Measurements from ENCODE around the gene ANAPC2. TPM values are rescaled to one million over a fixed set of nuclear protein-coding genes. Genes with fewer than 3 reads are reported as not detected.

The ANAPC2 gene
- total RNA-seq, 2 experiments from 2014 or later = 34.8 to 90.4 TPM

DNA sequence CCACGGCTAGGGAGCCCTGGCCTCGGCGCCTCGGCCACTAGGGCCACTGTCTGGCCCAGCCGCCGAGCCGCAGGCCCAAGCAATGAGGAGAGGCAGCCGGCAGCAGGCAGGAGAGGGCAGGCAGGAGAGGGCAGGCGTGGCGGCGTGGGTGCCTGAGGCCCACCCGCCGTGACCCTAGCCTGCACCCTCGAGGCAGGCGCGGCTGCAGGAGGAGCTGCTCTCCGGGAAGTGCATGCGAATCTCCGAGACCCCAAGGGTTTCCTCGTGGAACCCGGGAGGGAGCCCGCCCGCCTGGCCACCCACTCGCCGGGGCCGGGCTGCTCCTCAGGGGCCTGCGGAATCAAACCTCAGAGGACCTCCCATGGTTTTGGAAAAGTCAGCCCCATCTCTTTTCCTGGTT, 40.1 kb downstream of the ANAPC2 start:
- CTCF ChIA-PET (ENCODE audit: unreplicated experiment) = interaction anchor here (0.6 kb wide), 1 partner anchor 19 kb away, joined by 5 read pairs; no protein-coding TSS in a partner anchor
- Histone ChIP-seq H3K4me2 (ENCODE audit: low read length) (no peak overlapping the region), H2AFZ (ENCODE audit: low read length) (no peak overlapping the region), H4K20me1 (ENCODE audit: insufficient read depth, low read length) (no peaks in the 10 kb centered on the region), H3K36me3 (ENCODE audit: insufficient read depth, low read length) (no peaks in the 10 kb centered on the region), H3K9me3 (ENCODE audit: low read length) (no peaks in the 10 kb centered on the region), H3K9me2 (ENCODE audit: insufficient read depth, low read length) (no peaks in the 10 kb centered on the region), H3K4me1 (ENCODE audit: insufficient read depth, low read length, poor library complexity, severe bottlenecking) (peaks cover 17% of the 10 kb centered on the region), H3K27ac (ENCODE audit: low read depth, low read length, poor library complexity, severe bottlenecking) (no peak overlapping the region), H3K79me2 (ENCODE audit: insufficient read depth, low read depth, low read length) (no peaks in the 10 kb centered on the region), H3K4me3 (ENCODE audit: low read depth, low read length, poor library complexity, severe bottlenecking) (no peak overlapping the region)
- intact Hi-C loops (cut with micrococcal nuclease; ENCODE audit: unreplicated experiment) = no loop called here
- POLR2A ChIA-PET = no interaction called here
- no TSS peak for BruUV-seq (replicated peaks)
- TF ChIP-seq, protein P1, sequence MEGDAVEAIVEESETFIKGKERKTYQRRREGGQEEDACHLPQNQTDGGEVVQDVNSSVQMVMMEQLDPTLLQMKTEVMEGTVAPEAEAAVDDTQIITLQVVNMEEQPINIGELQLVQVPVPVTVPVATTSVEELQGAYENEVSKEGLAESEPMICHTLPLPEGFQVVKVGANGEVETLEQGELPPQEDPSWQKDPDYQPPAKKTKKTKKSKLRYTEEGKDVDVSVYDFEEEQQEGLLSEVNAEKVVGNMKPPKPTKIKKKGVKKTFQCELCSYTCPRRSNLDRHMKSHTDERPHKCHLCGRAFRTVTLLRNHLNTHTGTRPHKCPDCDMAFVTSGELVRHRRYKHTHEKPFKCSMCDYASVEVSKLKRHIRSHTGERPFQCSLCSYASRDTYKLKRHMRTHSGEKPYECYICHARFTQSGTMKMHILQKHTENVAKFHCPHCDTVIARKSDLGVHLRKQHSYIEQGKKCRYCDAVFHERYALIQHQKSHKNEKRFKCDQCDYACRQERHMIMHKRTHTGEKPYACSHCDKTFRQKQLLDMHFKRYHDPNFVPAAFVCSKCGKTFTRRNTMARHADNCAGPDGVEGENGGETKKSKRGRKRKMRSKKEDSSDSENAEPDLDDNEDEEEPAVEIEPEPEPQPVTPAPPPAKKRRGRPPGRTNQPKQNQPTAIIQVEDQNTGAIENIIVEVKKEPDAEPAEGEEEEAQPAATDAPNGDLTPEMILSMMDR (conservative IDR thresholded peaks at IDR 0.05; ENCODE audit: low read length) = no peak
- no peak for TF ChIP-seq EZH2phosphoT487 (IDR thresholded peaks at IDR 0.05; ENCODE audit: borderline replicate concordance, low read depth, low read length)
- DNase-seq (ENCODE audit: low spot score) = no peak

DNA sequence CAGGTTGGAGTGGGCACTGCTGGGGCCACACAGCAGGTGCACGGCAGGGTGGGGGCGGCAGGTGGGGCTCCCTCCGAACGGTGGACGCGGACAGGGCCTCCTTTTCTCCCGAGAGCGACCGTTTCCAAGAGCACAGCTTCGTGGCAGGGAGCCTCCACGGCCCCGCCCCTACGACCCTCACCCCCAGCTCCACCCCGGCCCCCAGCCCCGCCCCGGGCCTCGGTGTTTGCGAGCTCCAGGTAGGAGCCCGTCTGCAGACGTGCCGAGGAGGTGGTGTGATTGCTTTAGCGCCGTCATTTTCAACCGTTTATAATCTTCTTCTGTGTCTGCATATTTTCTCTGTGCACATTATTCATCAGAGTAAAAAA, 40.6 kb downstream of the ANAPC2 start:
- POLR2A ChIA-PET = interaction anchor here (0.6 kb wide), 1 partner anchor 1707 kb away, joined by 3 read pairs; no protein-coding TSS in a partner anchor
- Histone ChIP-seq H3K4me3 (ENCODE audit: low read depth, low read length, poor library complexity, severe bottlenecking) (no peak overlapping the region), H3K36me3 (ENCODE audit: insufficient read depth, low read length) (no peaks in the 10 kb centered on the region), H3K9me2 (ENCODE audit: insufficient read depth, low read length) (no peaks in the 10 kb centered on the region), H3K4me2 (ENCODE audit: low read length) (no peak overlapping the region), H2AFZ (ENCODE audit: low read length) (no peak overlapping the region), H4K20me1 (ENCODE audit: insufficient read depth, low read length) (no peaks in the 10 kb centered on the region), H3K9me3 (ENCODE audit: low read length) (no peaks in the 10 kb centered on the region), H3K27ac (ENCODE audit: low read depth, low read length, poor library complexity, severe bottlenecking) (no peak overlapping the region), H3K4me1 (ENCODE audit: insufficient read depth, low read length, poor library complexity, severe bottlenecking) (peaks cover 17% of the 10 kb centered on the region), H3K79me2 (ENCODE audit: insufficient read depth, low read depth, low read length) (no peaks in the 10 kb centered on the region)
- DNase-seq (ENCODE audit: low spot score) = no peak
- no peak for TF ChIP-seq EZH2phosphoT487 (IDR thresholded peaks at IDR 0.05; ENCODE audit: borderline replicate concordance, low read depth, low read length)
- TF ChIP-seq, protein P1 (conservative IDR thresholded peaks at IDR 0.05; ENCODE audit: low read length) = no peak
- BruUV-seq (replicated peaks) = no TSS peak
- intact Hi-C loops (cut with micrococcal nuclease; ENCODE audit: unreplicated experiment) = no loop called here
- CTCF ChIA-PET (ENCODE audit: unreplicated experiment) = interaction anchor here (0.6 kb wide), 1 partner anchor 19 kb away, joined by 5 read pairs; no protein-coding TSS in a partner anchor

DNA sequence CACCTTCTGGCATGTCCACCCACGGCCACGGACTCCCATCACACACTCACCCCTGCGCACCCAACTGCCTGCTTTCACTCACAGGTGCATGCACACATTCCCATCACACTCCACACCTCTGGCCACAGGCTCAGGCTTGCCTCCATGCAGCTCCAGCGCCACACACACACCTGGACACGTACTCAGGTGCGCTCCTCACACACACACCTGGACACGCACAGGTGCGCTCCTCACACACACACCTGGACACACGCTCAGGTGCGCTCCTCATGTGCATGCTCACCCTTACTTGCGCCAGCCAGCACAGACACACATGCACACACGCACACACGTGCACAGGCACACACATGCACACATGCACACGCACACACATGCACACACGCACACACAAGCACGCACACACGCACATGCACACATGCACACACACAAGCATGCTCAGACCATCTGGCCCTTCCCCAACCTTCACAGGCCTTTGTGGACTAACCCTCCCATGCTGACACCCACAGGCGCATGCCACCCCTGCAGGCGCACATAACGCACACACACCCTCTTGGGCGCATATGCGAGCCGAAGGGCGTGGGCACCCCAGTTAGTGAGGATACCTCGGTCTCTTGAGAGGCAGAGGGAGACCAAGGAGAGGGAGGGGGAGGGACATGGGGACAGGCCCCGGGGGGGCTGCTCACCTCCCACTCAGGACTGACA, 41.1 kb downstream of the ANAPC2 start:
- ChIA-PET POLR2A (interaction anchor here (0.6 kb wide), 1 partner anchor 1706 kb away, joined by 3 read pairs; no protein-coding TSS in a partner anchor), CTCF (ENCODE audit: unreplicated experiment) (no interaction called here)
- no peaks in the 10 kb centered on the region for H3K9me3 ChIP-seq (ENCODE audit: low read length)
- no TSS peak for BruUV-seq (replicated peaks)
- H3K79me2 ChIP-seq (ENCODE audit: insufficient read depth, low read depth, low read length) = no peaks in the 10 kb centered on the region
- peaks cover 17% of the 10 kb centered on the region for H3K4me1 ChIP-seq (ENCODE audit: insufficient read depth, low read length, poor library complexity, severe bottlenecking)
- H3K4me3 ChIP-seq (ENCODE audit: low read depth, low read length, poor library complexity, severe bottlenecking) = no peak overlapping the region
- no peaks in the 10 kb centered on the region for H3K9me2 ChIP-seq (ENCODE audit: insufficient read depth, low read length)
- H3K4me2 ChIP-seq (ENCODE audit: low read length) = no peak overlapping the region
- TF ChIP-seq EZH2phosphoT487 (IDR thresholded peaks at IDR 0.05; ENCODE audit: borderline replicate concordance, low read depth, low read length) = no peak
- TF ChIP-seq, protein P1 (conservative IDR thresholded peaks at IDR 0.05; ENCODE audit: low read length) = no peak
- DNase-seq (ENCODE audit: low spot score) = no peak
- no peak overlapping the region for H2AFZ ChIP-seq (ENCODE audit: low read length)
- H3K36me3 ChIP-seq (ENCODE audit: insufficient read depth, low read length) = no peaks in the 10 kb centered on the region
- H3K27ac ChIP-seq (ENCODE audit: low read depth, low read length, poor library complexity, severe bottlenecking) = no peak overlapping the region
- intact Hi-C loops (cut with micrococcal nuclease; ENCODE audit: unreplicated experiment) = no loop called here
- H4K20me1 ChIP-seq (ENCODE audit: insufficient read depth, low read length) = no peaks in the 10 kb centered on the region
